Kidney capillary endothelial cell (primary cell): ENCODE data around the gene EPHA3.

Experiments
- DNase-seq: peaks from one replicate; pipeline ENCODE4 v3.0.0-alpha.2; 2018; ENCODE audit warnings: low spot score

EPHA3 gene

GRCh38 chr3:89107461-89108290, at the start of gene EPHA3:
Gene EPHA3, plus strand, starts transcription at chr3:89107621. Its CDS starts 128 bp downstream, at chr3:89107749.
- peak; percentile 38 for DNase-seq

GRCh38 chr3:89058371-89058770, 49.0 kb upstream of the EPHA3 start:
- DNase-seq = no peak

- DNase-seq = no peak
These were observed 48.1 kb upstream of the EPHA3 start for GRCh38 chr3:89059211-89059925.

- no peak for DNase-seq
These were observed 46.2 kb upstream of the EPHA3 start for GRCh38 chr3:89061259-89061658.

- DNase-seq = no peak
These were observed 39.7 kb upstream of the EPHA3 start for GRCh38 chr3:89067736-89068135.

- no peak for DNase-seq
These were observed 34.8 kb upstream of the EPHA3 start for GRCh38 chr3:89072642-89073041.

GRCh38 chr3:89079944-89080343, 27.5 kb upstream of the EPHA3 start:
- no peak for DNase-seq

GRCh38 chr3:89087851-89088250, 19.6 kb upstream of the EPHA3 start:
- no peak for DNase-seq

- no peak for DNase-seq
These were observed 9.2 kb upstream of the EPHA3 start for GRCh38 chr3:89098173-89098572.

GRCh38 chr3:89098964-89099585, 8.3 kb upstream of the EPHA3 start:
- DNase-seq = peak; percentile 61

- no peak for DNase-seq
These were observed 6.2 kb upstream of the EPHA3 start for GRCh38 chr3:89101251-89101650.

- DNase-seq = no peak
These were observed 5.5 kb upstream of the EPHA3 start for GRCh38 chr3:89101921-89102320.

GRCh38 chr3:89104499-89104898, 2.9 kb upstream of the EPHA3 start:
- DNase-seq = no peak

- DNase-seq = no peak
These were observed 1.9 kb upstream of the EPHA3 start for GRCh38 chr3:89105503-89105902.

- DNase-seq = no peak
These were observed 800 bp downstream of the EPHA3 start for GRCh38 chr3:89108291-89108550.

- no peak for DNase-seq
These were observed 5.9 kb downstream of the EPHA3 start for GRCh38 chr3:89113344-89113743.

- DNase-seq = peak; percentile 39
These were observed 6.7 kb downstream of the EPHA3 start for GRCh38 chr3:89113893-89114840.

GRCh38 chr3:89114841-89115223, 7.4 kb downstream of the EPHA3 start:
- DNase-seq = no peak

- no peak for DNase-seq
These were observed 9.1 kb downstream of the EPHA3 start for GRCh38 chr3:89116476-89116875.

- DNase-seq = no peak
These were observed 30.6 kb downstream of the EPHA3 start for GRCh38 chr3:89138048-89138447.

GRCh38 chr3:89139870-89140269, 32.4 kb downstream of the EPHA3 start:
- DNase-seq = no peak

- no peak for DNase-seq
These were observed 36.7 kb downstream of the EPHA3 start for GRCh38 chr3:89144080-89144479.
